ENCODE data around the gene RERG. TPM values are rescaled to one million over a fixed set of nuclear protein-coding genes. Genes with fewer than 3 reads are reported as not detected.

Gene RERG
- total and polyA plus RNA-seq, 2 donors (not counting 3 experiments of a cell fraction or from before 2014, with no cell fraction given), result not detected

GRCh38 chr12:15168026-15168678 is 53.1 kb downstream of the RERG start:
- H3K27ac ChIP-seq (ENCODE audit: insufficient read depth, low read depth, low read length), result no peak overlapping the region
- H3K9me3 ChIP-seq (replicated peaks; ENCODE audit: control insufficient read depth, insufficient read depth, low read length), result no peaks in the 10 kb centered on the region
- no peak overlapping the region for H2AFZ ChIP-seq (ENCODE audit: low read depth, low read length)
- no peak overlapping the region for H3K9ac ChIP-seq (replicated peaks; ENCODE audit: extremely low read depth, insufficient read depth, low read length)
- peaks cover 2 to 3% of the 10 kb centered on the region in 2 experiments for H3K27me3 ChIP-seq (ENCODE audit: control insufficient read depth in 2 of 2, insufficient read depth in 2 of 2, low read length in 2 of 2)
- TF ChIP-seq POLR2A (IDR thresholded peaks at IDR 0.05; ENCODE audit: low read depth, low read length) (no peak), JUN (IDR thresholded peaks at IDR 0.05; ENCODE audit: borderline replicate concordance, insufficient read depth, insufficient read length, low read depth) (no peak), CTCF (IDR thresholded peaks at IDR 0.05; ENCODE audit: extremely low read depth in 1 of 2, insufficient read depth in 1 of 2, low read depth in 1 of 2, low read length in 2 of 2) (no peak)
- dilution Hi-C loops (cut with MboI; ENCODE audit: extremely low pct_ligation_motif_present, low sequenced_read_pairs), result no loop called here
- no peak overlapping the region for H3K4me3 ChIP-seq (replicated peaks in 1 of 3; ENCODE audit: insufficient read depth in 1 of 3, low read depth in 1 of 3, low read length in 3 of 3)
- no peaks in the 10 kb centered on the region for H3K9me1 ChIP-seq (replicated peaks; ENCODE audit: control insufficient read depth, extremely low read depth, insufficient read depth, low read length)
- intact Hi-C loops (cut with micrococcal nuclease), result no loop called here
- H3K79me2 ChIP-seq (ENCODE audit: control insufficient read depth, insufficient read depth, low read length), result no peaks in the 10 kb centered on the region
- FAIRE-seq (no peak), DNase-seq (ENCODE audit: low read depth, low spot score) (no peak)
- no peak overlapping the region for H3K4me2 ChIP-seq (ENCODE audit: insufficient read depth, low read length)
- CTCF ChIA-PET, result no interaction called here
- no peaks in the 10 kb centered on the region for H3K4me1 ChIP-seq (ENCODE audit: control insufficient read depth, extremely low read depth, insufficient read depth, low read length)
- H3K36me3 ChIP-seq (ENCODE audit: control insufficient read depth in 2 of 2, extremely low read depth in 1 of 2, insufficient read depth in 2 of 2, low read length in 2 of 2), result no peaks in the 10 kb centered on the region
- POLR2A ChIA-PET, result no interaction called here
- no peaks in the 10 kb centered on the region for H4K20me1 ChIP-seq (replicated peaks; ENCODE audit: control insufficient read depth, extremely low read depth, insufficient read depth, low read length)
- no TSS peak for BruUV-seq (replicated peaks)

GRCh38 chr12:15165012-15165659 is 56.1 kb downstream of the RERG start:
- no peaks in the 10 kb centered on the region for H3K36me3 ChIP-seq (ENCODE audit: control insufficient read depth in 2 of 2, extremely low read depth in 1 of 2, insufficient read depth in 2 of 2, low read length in 2 of 2)
- no peaks in the 10 kb centered on the region for H3K27me3 ChIP-seq (ENCODE audit: control insufficient read depth in 2 of 2, insufficient read depth in 2 of 2, low read length in 2 of 2)
- no peak overlapping the region for H3K4me3 ChIP-seq (replicated peaks in 1 of 3; ENCODE audit: insufficient read depth in 1 of 3, low read depth in 1 of 3, low read length in 3 of 3)
- no peak overlapping the region for H3K9ac ChIP-seq (replicated peaks; ENCODE audit: extremely low read depth, insufficient read depth, low read length)
- POLR2A ChIA-PET, result no interaction called here
- DNase-seq (ENCODE audit: low read depth, low spot score) (no peak), FAIRE-seq (no peak)
- dilution Hi-C loops (cut with MboI; ENCODE audit: extremely low pct_ligation_motif_present, low sequenced_read_pairs) (no loop called here), intact Hi-C loops (cut with micrococcal nuclease) (no loop called here)
- no peak for TF ChIP-seq CTCF (IDR thresholded peaks at IDR 0.05; ENCODE audit: extremely low read depth in 1 of 2, insufficient read depth in 1 of 2, low read depth in 1 of 2, low read length in 2 of 2)
- no peak for TF ChIP-seq MYC (IDR thresholded peaks at IDR 0.05; ENCODE audit: low read depth, low read length)
- no peak for TF ChIP-seq FOS (IDR thresholded peaks at IDR 0.05; ENCODE audit: borderline replicate concordance, insufficient read depth, low read length)
- TF ChIP-seq POLR2AphosphoS5 (IDR thresholded peaks at IDR 0.05; ENCODE audit: insufficient read depth, low read depth, low read length), result no peak
- no peak for TF ChIP-seq MAX (IDR thresholded peaks at IDR 0.05; ENCODE audit: insufficient read depth, insufficient read length)
- TF ChIP-seq EZH2 (IDR thresholded peaks at IDR 0.05; ENCODE audit: borderline replicate concordance, low read depth, low read length, severe bottlenecking), result no peak
- TF ChIP-seq POLR2A (IDR thresholded peaks at IDR 0.05; ENCODE audit: low read depth, low read length), result no peak
- no peak for TF ChIP-seq GATA2 (IDR thresholded peaks at IDR 0.05; ENCODE audit: insufficient read depth, insufficient read length, low read depth, low read length)
- no peaks in the 10 kb centered on the region for H3K9me1 ChIP-seq (replicated peaks; ENCODE audit: control insufficient read depth, extremely low read depth, insufficient read depth, low read length)
- H3K9me3 ChIP-seq (replicated peaks; ENCODE audit: control insufficient read depth, insufficient read depth, low read length), result no peaks in the 10 kb centered on the region
- H3K27ac ChIP-seq (ENCODE audit: insufficient read depth, low read depth, low read length), result no peak overlapping the region
- no peak overlapping the region for H2AFZ ChIP-seq (ENCODE audit: low read depth, low read length)
- no peaks in the 10 kb centered on the region for H3K79me2 ChIP-seq (ENCODE audit: control insufficient read depth, insufficient read depth, low read length)
- no TSS peak for BruUV-seq (replicated peaks)
- CTCF ChIA-PET, result interaction anchor here (1.1 to 1.4 kb wide), 2 partner anchors 10 to 56 kb away, joined by 3 read pairs; partner anchors contain the start of gene RERG
- no peak overlapping the region for H3K4me2 ChIP-seq (ENCODE audit: insufficient read depth, low read length)
- no peaks in the 10 kb centered on the region for H3K4me1 ChIP-seq (ENCODE audit: control insufficient read depth, extremely low read depth, insufficient read depth, low read length)
- H4K20me1 ChIP-seq (replicated peaks; ENCODE audit: control insufficient read depth, extremely low read depth, insufficient read depth, low read length), result no peaks in the 10 kb centered on the region
